CD14-positive monocyte (primary cell): Measurements from ENCODE around the gene HLCS. TPM values are rescaled to one million over a fixed set of nuclear protein-coding genes. Genes with fewer than 3 reads are reported as not detected.

ENCODE experiments used
- DNase-seq, 3 donors: peaks; one replicate each; pipeline ENCODE4 v3.0.0-alpha.2; 2011 to 2022
- H2AFZ ChIP-seq: 2 replicates; pipeline ENCODE4 v1.6.0; 2012; ENCODE audit warnings: mild to moderate bottlenecking, low read depth, low read length, inconsistent platforms; ENCODE audit not compliant: insufficient read depth, poor library complexity, severe bottlenecking
- H3K27ac ChIP-seq, 2 donors: 1 replicate in 1 of 2; 2 replicates in 1 of 2; pipeline ENCODE4 v1.5.1; 2012 to 2013; ENCODE audit warnings: low read length in 2 of 2, control low read depth in 1 of 2, inconsistent platforms in 1 of 2, low read depth in 1 of 2, mild to moderate bottlenecking in 1 of 2
- H3K27me3 ChIP-seq, 2 donors: one replicate each; pipeline versions ENCODE4 v1.6.0 to v1.6.1; 2011 to 2013; ENCODE audit warnings: low read length in 2 of 2; ENCODE audit not compliant: control insufficient read depth in 2 of 2, insufficient read depth in 2 of 2
- H3K36me3 ChIP-seq, 2 donors: replicated peaks in 1 of 2; 1 replicate in 1 of 2; 2 replicates in 1 of 2; pipeline versions ENCODE4 v1.5.1 to v1.6.1; 2012 to 2013; ENCODE audit warnings: low read length in 2 of 2, control low read depth in 1 of 2, inconsistent platforms in 1 of 2, mild to moderate bottlenecking in 1 of 2; ENCODE audit not compliant: insufficient read depth in 2 of 2, control insufficient read depth in 1 of 2
- H3K4me1 ChIP-seq, 2 donors: 1 replicate in 1 of 2; 2 replicates in 1 of 2; pipeline versions ENCODE4 v1.5.1 to v1.6.1; 2012 to 2013; ENCODE audit warnings: low read length in 2 of 2, control low read depth in 1 of 2, inconsistent platforms in 1 of 2, mild to moderate bottlenecking in 1 of 2, moderate library complexity in 1 of 2; ENCODE audit not compliant: insufficient read depth in 2 of 2, control insufficient read depth in 1 of 2
- H3K4me2 ChIP-seq: replicated peaks from 2 replicates; pipeline ENCODE3; 2012; ENCODE audit warnings: low read length, moderate library complexity, mild to moderate bottlenecking; ENCODE audit not compliant: poor library complexity, severe bottlenecking; ENCODE audit errors: extremely low read depth
- H3K4me3 ChIP-seq, 3 experiments: fragments of 200-600 bp in 1 of 3; sonication (generic) in 1 of 3; replicated peaks in 1 of 3; 1 replicate in 2 of 3; 2 replicates in 1 of 3; pipeline ENCODE4 v1.5.1; 2011 to 2013; ENCODE audit warnings: low read length in 3 of 3, mild to moderate bottlenecking in 3 of 3, control low read depth in 2 of 3, low read depth in 2 of 3, inconsistent platforms in 1 of 3, moderate library complexity in 1 of 3
- H3K79me2 ChIP-seq: 2 replicates; pipeline ENCODE4 v1.6.0; 2012; ENCODE audit warnings: mild to moderate bottlenecking, control low read depth, inconsistent platforms, low read length, moderate library complexity; ENCODE audit not compliant: insufficient read depth
- H3K9ac ChIP-seq: 2 replicates; pipeline ENCODE4 v1.6.0; 2017; ENCODE audit warnings: low read length, mild to moderate bottlenecking; ENCODE audit not compliant: insufficient read depth, poor library complexity, severe bottlenecking
- H3K9me3 ChIP-seq, 2 donors: replicated peaks in 1 of 2; 1 replicate in 1 of 2; 2 replicates in 1 of 2; pipeline versions ENCODE4 v1.5.1 to v1.6.1; 2012 to 2013; ENCODE audit warnings: low read length in 2 of 2, control low read depth in 1 of 2; ENCODE audit not compliant: control insufficient read depth in 1 of 2, insufficient read depth in 1 of 2
- H4K20me1 ChIP-seq: 2 replicates; pipeline ENCODE4 v1.6.0; 2012; ENCODE audit warnings: mild to moderate bottlenecking, low read length, control low read depth, moderate library complexity; ENCODE audit not compliant: insufficient read depth
- H3K27ac Mint-ChIP-seq, 7 donors: one replicate each; pipeline ENCODE4 v1.8.0; 2020; ENCODE audit warnings: mild to moderate bottlenecking in 7 of 7, mixed read lengths in 7 of 7, moderate library complexity in 6 of 7, inconsistent platforms in 2 of 7
- H3K27me3 Mint-ChIP-seq, 3 donors: one replicate each; pipeline ENCODE4 v1.8.0; 2021 to 2022; ENCODE audit warnings: low read depth in 3 of 3, mild to moderate bottlenecking in 3 of 3, mixed read lengths in 3 of 3, moderate library complexity in 3 of 3, inconsistent platforms in 1 of 3
- H3K36me3 Mint-ChIP-seq, 2 donors: one replicate each; pipeline ENCODE4 v1.8.0; 2020; ENCODE audit warnings: mixed read lengths in 2 of 2, inconsistent platforms in 1 of 2, mild to moderate bottlenecking in 1 of 2
- H3K4me1 Mint-ChIP-seq: one replicate; pipeline ENCODE4 v1.8.0; 2020; ENCODE audit warnings: mild to moderate bottlenecking, mixed read lengths
- H3K4me3 Mint-ChIP-seq, 2 donors: one replicate each; pipeline ENCODE4 v1.8.0; 2020; ENCODE audit warnings: mild to moderate bottlenecking in 2 of 2, mixed read lengths in 2 of 2, moderate library complexity in 1 of 2
- H3K9me3 Mint-ChIP-seq, 7 donors: one replicate each; pipeline ENCODE4 v1.8.0; 2020 to 2022; ENCODE audit warnings: mixed read lengths in 7 of 7, mild to moderate bottlenecking in 6 of 7, moderate library complexity in 6 of 7, inconsistent platforms in 2 of 7
- CTCF ChIP-seq: fragments of 200-600 bp; IDR thresholded peaks from one replicate; pipeline ENCODE4 v1.8.0; 2022; ENCODE audit warnings: antibody characterized with exemption, mild to moderate bottlenecking
- WGBS: methylation state at CpG from one replicate; pipeline ENCODE4 v1.1.5; 2013; ENCODE audit warnings: missing lambda C conversion rate; ENCODE audit not compliant: insufficient coverage; 5-methylcytosine and 5-hydroxymethylcytosine counted together
- intact Hi-C, 2 donors: fragments of 100-400 bp; cut with micrococcal nuclease; formaldehyde crosslinking; loops; one replicate each; pipeline versions ENCODE4 v1.15.0 to v1.15.1; 2023
- polyA plus RNA-seq, 3 donors: library from polyadenylated mRNA; depleted of rRNA in 1 of 3; unstranded in 2 of 3; stranded (reverse) in 1 of 3; fragments of 300-500 nt in 2 of 3; fragments of >200 nt in 1 of 3; fragmentation: Illumina TruSeq in 2 of 3; gene quantifications; 1 replicate in 2 of 3; 2 replicates in 1 of 3; pipeline ENCODE4 v1.2.3, GENCODE V29; 2012 to 2021

Gene HLCS
- polyA plus RNA-seq, 3 donors, result 2.1 to 3.1 (median 2.2) TPM

GRCh38 chr21:36722370-36723368, 243.8 kb downstream of the HLCS start:
- H3K79me2 ChIP-seq, result no peaks in the 10 kb centered on the region
- no peaks in the 10 kb centered on the region for H3K4me1 ChIP-seq
- peaks cover 0 to under 1% (median 0%) of the 10 kb centered on the region in 7 donors for H3K9me3 Mint-ChIP-seq
- DNase-seq, result no peak
- H3K27ac Mint-ChIP-seq, result no peak overlapping the region
- H3K4me2 ChIP-seq, result no peak overlapping the region
- no peak overlapping the region for H2AFZ ChIP-seq
- no peak overlapping the region for H3K4me3 ChIP-seq
- no peak overlapping the region for H3K27ac ChIP-seq
- H3K4me1 Mint-ChIP-seq, result no peaks in the 10 kb centered on the region
- H4K20me1 ChIP-seq, result no peaks in the 10 kb centered on the region
- intact Hi-C loops, result no loop called here
- no peaks in the 10 kb centered on the region for H3K9me3 ChIP-seq
- no peak for TF ChIP-seq CTCF
- H3K9ac ChIP-seq, result no peak overlapping the region
- no peaks in the 10 kb centered on the region for H3K36me3 ChIP-seq
- H3K4me3 Mint-ChIP-seq, result no peak overlapping the region
- peaks cover 0 to 12% of the 10 kb centered on the region in 2 donors for H3K27me3 ChIP-seq
- peaks cover 13 to 36% (median 15%) of the 10 kb centered on the region in 3 donors for H3K27me3 Mint-ChIP-seq
- WGBS, result 91% methylated on average over 22 of the region's 25 CpGs
- H3K36me3 Mint-ChIP-seq, result no peaks in the 10 kb centered on the region

GRCh38 chr21:36721817-36722216, 244.7 kb downstream of the HLCS start:
- no peak for DNase-seq
- no peaks in the 10 kb centered on the region for H4K20me1 ChIP-seq
- no peak overlapping the region for H2AFZ ChIP-seq
- no peak overlapping the region for H3K4me2 ChIP-seq
- peaks cover 2 to 16% of the 10 kb centered on the region in 2 donors for H3K27me3 ChIP-seq
- no peaks in the 10 kb centered on the region for H3K79me2 ChIP-seq
- no peak overlapping the region for H3K9ac ChIP-seq
- H3K27me3 Mint-ChIP-seq, result peaks cover 15 to 37% (median 18%) of the 10 kb centered on the region in 3 donors
- no peaks in the 10 kb centered on the region for H3K4me1 Mint-ChIP-seq
- intact Hi-C loops, result no loop called here
- H3K9me3 Mint-ChIP-seq, result peaks cover 0 to 5% (median 0%) of the 10 kb centered on the region in 7 donors
- H3K9me3 ChIP-seq, result no peaks in the 10 kb centered on the region
- H3K4me3 Mint-ChIP-seq, result no peak overlapping the region
- no peaks in the 10 kb centered on the region for H3K36me3 ChIP-seq
- H3K27ac Mint-ChIP-seq, result no peak overlapping the region
- no peaks in the 10 kb centered on the region for H3K4me1 ChIP-seq
- no peak overlapping the region for H3K4me3 ChIP-seq
- H3K27ac ChIP-seq, result no peak overlapping the region
- H3K36me3 Mint-ChIP-seq, result no peaks in the 10 kb centered on the region
- TF ChIP-seq CTCF, result no peak
- WGBS, result 90% methylated on average over 2 of the region's 7 CpGs
